HG03095 (cell line): ENCODE measurements around the gene ZBTB46.

Experiments
- ATAC-seq: cut with Tn5 transposase; IDR thresholded peaks from one replicate; pipeline ENCODE4 v1.9.1; 2021; ENCODE audit warnings: moderate library complexity; ENCODE audit not compliant: unreplicated experiment

Gene ZBTB46

DNA sequence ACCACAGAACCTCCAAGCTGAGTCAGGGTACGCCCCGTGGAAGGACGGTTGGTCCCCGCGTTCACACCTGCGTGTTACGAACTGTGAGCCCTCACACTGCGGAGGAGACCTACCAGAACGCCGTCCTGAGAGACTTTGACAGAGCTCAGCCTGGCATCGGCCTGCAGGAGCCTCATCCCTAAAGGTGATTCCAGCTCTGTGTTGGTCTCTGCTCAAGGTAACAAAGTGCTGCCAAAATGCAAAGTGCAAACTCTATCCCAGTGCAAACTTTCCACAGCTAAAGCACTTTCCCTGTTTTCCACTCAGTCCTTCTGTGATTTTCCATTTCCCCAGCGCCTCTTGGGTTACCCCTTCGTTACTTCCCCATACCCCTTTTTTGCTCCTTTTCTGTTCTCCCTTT lies 8.6 kb upstream of the ZBTB46 start:
- ATAC-seq, result no peak

DNA sequence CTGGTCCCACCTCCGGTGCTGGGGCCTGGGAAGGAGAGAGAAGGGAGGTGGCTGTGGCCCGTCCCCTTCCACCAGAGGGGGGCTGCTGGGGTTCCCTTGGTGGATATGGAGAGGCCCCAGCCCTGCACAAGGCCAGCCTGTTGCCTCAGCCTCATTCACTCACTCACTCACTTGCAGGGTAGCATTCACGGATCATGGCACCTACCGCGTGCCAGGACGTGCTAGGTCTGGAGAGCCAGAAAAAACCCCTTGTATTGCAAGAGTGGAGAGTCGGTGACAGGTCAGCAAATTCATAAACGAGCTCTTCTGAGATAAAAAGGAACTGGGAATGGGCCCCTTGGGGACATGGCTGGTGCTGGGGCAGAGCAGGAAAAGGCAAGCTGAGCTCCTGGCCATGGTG lies 6.4 kb upstream of the ZBTB46 start:
- ATAC-seq, result no peak

DNA sequence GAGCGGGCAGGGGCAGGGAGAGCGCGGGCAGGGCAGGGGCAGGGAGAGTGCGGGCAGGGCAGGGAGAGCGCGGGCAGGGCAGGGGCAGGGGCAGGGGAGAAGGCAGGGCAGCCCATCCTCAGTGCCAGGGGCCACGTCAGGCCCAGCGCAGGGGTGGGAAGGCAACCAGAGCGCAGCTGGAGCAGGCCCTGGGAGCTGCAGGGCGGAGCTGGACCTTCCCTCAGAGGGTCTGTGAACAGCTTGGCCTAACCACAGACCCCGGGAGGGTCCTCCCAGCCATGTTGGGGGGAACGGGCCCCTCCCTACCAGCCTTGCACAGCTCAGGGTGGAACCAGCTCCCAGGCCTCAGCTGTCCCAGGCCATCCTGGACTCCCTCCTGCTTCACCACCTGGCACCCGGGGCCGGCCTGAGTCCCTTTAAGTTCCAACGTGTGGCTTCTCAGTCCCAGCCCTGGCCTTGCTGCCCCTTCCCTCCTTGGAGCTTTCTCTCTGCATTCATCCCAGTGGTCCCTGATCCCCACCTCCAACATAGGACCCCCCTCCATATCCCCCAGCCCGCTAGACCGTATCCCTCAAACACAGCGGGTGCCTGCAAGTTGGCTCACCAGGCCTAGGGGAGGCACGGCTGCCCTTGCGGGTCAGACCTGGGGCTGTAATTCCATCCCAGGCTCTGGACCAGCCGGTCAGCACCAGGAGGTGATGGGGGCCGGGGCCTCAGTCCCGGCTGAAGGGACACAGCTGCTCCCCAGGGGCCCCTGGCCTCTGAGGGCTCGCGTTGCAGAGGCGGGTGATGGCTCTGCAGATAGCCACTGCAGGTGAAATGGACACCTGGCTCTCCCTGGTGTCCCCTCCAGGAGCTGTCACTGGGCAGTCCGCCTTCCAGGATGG lies 5.6 kb upstream of the ZBTB46 start:
- no peak for ATAC-seq

DNA sequence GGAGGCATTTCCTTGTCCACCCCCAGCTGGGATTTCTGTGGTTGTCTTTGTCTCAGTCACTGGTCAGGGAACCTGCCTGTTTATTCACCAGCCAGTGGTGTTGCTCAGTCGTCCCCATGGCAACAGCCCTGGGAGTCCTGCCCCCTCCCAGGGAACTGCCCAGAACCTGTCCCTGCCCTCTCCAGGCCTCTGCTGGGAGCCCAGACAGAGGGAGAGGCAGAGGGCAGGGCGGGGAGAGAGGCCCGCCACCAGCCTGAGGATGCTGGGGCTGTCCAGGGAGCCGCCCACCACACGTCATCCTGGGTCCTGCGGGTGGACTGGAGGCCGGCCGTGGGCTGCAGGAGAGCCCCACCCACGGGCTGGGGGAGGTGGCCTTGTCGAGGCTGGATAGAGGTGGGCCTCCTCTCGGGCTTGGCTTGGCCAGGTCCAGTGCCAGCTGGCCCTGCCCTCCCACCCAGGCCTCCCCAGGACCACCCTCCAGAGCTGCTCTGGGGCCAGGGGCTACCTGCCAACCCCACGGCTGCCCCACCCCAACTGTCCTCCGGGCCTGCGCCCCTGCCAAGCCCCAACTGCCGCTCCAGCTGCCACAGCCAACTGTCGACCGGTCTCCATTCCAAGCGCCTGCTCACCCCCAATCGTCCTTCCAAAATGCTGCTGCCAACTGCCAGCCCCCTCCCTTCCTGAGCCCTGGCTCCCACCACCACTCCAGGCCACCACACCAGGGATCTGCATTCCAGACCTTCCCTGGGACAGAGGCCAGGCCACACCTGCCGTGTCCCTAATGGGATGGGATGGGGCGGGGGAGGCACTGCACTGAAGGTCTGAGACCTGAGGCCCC lies 4.2 kb upstream of the ZBTB46 start:
- no peak for ATAC-seq

DNA sequence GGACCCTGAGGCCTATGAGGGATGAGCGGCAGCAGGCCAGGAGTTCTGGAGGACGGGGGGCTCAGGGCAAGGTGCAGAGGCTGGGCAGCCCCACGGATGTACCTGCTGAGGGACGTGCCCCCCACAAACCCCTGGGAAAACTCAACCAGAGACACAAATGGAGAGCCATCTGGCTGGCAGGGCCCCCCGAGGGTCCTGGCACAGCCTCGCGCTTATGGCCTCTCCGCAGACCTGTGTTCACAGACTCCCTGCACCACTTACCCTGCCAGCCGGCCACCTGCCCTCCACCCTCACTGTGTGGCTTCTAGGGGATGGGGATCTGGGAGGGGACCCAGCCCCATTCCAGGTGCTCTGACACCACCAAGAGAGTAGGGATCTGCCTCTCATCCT lies 3.4 kb upstream of the ZBTB46 start:
- no peak for ATAC-seq

DNA sequence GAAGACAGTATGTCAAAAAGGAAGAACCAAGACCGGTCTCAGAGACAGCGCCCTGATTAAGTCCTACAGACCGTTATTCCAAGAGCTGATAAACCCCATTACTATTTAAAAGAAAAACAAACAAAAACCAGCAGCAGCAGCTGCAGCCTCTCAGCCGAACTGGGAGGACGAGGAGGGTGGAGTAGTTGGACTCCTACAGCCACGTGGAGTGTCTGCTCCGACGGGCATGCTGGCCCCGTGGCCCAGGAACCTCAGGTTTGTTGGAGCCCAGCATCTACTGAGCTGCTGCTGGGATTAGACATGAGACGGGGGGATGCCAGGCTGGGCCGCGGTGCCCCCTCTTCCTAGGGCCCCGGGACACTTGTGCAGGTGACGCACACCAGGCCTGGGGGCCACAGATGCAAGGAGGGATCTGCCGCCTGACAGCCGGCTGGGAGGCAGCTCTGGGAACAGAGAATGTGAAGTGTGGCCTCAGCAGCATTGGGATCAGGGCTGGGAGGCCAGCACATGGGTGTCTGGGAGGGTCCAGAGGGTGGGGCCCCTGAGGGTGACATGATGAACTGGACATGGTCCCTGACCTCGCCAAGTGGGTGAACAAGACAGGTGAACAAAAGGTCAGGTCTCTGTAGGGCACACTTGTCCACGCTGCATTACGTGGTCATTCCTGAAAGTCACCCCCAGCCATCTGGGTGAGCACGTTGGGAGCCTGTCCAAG lies 2.9 kb upstream of the ZBTB46 start:
- no peak for ATAC-seq

DNA sequence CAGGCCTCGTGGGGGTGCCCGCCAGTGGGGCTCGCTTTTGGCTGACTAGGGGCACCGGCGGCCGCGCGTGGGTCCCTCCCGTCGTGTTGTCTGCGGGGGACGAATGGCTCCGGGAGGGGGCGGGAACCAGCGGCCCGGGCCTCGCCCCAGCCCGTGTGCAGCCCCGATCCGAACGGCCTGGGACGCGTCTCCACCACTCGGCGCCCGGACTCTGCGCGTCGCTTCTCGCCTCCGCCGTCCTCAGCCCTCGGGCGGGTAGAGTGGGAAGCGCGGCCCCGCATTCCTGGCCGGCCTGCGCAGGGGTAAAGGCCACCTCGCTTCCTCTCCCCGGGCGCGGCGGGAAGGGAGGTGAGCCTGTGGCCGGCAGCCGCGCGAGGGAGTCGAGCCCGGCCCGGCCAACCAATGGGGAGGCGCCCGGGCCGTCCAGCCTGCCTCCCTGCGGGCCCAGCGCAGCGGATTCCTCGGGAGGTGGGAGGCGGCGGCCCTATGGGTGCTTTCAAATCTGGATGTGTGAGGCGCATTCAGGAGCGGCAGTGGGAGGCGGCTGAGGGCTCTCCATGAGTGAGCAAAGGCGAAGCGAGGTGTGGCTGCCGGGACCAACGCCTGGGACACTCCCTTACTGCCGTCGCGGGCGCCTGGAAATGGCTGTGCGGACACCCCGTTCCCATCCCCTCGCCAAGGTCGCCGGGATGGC lies 1.1 kb upstream of the ZBTB46 start:
- ATAC-seq, result no peak

DNA sequence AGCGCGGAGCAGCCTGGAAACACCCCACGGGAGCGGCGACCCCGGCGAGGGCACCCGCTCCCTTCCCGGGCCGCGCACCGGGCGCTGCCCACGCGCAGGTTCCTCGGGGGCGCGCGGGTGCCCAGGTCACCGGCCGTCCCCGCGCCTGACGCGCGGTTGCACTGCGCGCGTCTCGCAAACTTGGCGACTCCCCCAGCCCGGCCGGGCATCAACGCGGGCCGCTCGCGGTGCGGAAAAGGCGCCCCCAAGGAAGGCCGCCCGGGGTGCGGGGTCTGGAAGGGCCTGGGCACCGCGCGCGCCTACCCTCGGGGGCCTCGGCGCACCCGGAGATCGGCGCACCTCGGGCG lies 555 bp upstream of the ZBTB46 start:
- no peak for ATAC-seq

DNA sequence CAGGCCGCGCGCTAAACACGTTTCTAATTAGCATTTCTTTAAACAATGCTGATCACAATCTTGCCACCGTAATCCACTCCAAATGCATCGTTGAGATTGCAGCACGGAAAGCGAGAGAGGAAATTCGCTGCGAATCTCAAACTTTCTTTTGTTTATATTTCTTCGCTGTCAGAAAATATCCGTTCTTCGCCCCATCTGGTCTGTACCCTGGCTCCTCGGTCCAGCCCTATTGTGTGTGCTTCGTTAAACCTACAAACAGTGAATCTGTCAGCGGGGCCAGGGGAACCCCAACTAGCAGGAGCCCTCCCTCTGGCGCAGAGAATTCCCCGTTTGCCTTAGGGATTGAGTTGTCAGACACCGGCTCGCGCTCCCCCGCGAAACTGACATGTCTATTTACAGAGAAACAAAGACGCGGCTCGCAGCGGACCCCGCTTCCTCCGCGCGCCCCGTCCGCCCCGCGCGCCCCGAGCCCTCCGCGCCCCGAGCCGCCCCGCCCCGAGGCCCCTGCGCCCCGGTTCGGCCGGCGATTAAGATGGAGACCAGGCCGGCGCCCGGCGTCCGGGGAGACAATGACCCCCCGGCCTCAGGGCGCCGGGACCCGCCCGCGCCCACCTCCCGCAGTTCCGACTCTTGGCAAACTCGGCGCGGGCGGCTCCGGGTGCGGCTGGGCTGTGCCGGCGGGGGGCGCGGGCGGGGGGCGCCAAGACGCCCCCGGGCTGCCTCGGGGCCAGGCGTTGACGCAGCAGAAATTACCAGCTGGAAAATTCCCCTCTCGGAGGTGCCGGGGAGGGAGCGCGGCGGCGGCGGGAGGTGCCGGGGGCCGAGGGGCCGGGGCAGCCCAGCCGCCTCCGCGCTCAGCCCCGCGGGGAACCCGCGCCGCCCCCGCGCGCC lies 874 bp downstream of the ZBTB46 start:
- ATAC-seq, result no peak

DNA sequence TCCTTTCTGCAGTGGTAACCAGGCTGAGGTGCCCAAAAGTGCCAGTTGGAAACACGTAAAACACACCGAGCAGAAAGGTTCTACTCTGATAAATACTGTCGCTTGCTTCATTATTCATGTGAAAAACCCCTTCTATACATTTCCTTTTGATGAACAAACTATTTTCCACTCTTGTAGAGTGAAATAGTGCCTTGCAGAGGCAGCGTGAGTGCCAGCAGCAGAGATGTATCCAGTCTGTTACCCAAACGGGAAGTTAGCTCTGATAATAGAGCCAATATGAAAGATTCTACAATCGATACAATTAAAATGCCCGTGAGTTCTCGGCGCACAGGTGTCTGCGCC lies 1.5 kb downstream of the ZBTB46 start:
- ATAC-seq, result no peak

DNA sequence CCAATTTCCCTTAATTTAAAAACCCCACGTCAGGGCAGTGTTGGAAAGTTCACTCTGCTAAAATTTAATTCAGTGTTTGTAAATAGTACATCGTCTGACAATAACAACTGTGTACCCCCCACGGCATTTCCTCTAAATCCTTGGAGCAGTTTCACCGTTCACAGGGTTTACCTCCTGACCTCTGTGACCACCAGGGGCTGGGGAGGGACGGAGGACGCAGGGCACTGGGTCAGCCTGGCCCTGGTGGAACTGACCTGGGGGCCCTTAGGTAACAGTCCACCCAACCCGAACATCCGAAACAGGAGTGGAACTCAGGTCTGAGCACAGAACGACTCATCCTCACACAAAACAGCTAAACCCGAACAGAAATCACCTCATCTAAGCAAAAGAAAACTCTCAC lies 2.1 kb downstream of the ZBTB46 start:
- ATAC-seq, result no peak

DNA sequence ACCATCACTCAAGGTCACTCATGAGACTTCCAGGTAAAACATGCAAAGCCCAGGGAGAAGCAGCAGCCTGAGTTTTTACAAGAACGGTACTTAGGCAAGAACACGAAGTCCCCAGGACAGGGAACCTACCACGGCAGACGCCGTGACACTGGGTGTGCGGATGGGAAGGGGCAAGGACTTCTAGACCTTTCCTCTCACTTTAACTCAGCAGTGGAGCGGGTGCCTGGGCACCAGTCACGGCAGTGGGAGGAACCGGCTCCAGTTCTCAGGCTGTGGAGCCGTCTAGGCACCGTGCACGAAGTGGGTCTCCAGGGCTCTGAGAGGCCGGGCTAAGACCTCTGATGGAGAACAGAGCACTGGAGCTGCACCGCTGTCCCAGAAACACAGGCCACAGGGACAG lies 2.5 kb downstream of the ZBTB46 start:
- no peak for ATAC-seq

DNA sequence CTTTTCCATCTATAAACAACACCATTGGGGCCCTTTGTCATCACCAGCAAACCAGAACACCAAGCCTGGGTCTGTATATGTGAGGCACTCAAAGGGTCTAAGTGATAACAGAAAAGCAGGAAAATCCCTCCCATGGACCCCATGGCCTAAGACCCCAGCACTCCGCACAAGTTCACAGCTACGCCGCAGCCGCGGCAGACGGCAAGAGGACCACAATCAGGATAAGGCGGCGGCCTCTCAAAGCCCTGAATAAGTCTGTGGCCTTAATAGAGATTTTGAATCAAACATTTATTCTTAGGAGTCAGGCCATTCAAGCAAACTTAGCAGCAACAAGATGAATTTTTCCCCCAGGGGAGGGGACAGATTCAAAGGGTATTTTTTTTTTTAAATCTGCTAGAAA lies 2.9 kb downstream of the ZBTB46 start:
- no peak for ATAC-seq

DNA sequence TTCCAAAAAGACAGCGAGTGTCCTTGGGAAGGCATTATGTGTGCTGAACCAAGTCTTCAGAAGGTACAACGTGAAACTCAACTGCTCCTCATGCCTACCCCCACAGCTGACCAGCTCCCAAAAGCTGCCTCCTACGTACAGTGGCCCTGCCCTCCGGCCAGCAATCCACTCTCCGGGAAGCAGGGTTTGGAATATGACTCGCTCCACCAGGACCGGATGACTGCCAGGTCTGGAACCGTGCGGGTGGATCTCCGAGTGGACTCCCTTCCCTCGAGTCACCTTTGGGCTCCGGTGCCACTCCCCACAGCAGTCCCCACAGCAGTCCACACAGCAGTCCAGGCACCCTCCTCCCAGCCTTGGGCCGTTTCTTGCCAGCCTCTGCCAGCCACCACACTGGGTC lies 4.3 kb downstream of the ZBTB46 start:
- no peak for ATAC-seq

DNA sequence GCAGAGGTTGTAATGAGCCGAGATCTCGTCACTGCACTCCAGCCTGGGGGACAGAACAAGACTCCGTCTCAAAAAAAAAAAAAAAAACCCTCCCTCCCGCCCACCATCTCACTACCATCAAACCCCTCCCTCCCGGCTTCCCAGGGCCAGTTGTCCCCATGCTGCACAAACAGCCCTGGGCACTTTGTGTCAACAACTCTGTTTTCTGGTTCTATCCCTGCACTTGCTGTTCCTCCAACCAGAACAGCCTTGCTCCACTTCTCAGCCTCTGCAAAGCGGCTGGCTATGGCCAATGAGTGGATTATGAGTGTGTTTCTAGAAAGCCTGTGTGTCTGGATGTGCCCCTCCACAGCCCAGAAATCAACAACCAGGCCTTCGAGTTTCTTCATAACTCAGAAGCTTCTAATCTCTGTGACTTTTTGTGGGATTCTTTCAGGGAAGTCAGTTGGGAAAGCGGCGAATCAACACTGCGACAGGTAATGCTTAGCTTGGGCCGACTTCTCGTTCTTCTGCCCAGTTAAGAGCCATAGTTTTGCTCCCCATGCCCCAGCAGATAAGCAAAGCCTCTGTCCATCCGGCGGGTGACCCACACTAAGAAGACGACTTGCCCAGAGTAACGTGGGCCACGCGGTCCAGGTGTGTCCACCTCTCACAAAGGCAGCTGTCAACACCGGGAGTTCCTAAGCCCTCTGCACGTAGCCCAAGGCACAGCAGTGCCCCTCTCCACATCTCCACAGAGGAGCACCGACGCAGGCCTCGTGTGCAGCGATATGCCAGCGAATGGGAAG lies 5.5 kb downstream of the ZBTB46 start:
- no peak for ATAC-seq

DNA sequence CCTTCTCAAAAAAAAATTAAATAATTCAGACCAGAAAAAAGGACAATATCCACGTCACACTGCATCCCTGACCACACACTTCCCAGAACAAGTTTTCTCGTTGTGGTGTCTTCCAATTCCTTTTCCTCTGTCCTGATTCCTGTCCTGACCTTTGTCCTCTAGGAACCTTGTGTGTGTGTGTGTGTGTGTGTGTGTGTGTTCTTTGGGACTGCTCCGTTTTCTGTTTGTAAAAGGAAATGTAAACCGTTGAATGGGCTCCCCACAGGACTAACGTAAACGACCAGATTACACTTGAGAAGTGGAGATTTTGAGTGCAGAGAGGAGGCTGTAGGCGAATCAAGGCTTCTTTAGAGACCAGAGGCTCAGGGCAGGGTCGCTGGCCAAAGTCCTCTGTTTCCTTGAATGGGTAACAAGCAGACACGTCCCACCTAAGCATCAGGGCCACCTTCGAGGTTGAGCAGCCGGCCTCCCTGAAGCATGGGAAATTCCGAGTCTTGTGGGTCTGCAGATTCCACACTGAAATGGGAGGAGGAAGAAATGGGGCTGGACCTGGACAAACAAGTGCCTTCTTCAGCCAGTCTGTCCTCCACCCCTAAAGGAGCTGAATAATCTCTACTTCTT lies 7.3 kb downstream of the ZBTB46 start:
- no peak for ATAC-seq

DNA sequence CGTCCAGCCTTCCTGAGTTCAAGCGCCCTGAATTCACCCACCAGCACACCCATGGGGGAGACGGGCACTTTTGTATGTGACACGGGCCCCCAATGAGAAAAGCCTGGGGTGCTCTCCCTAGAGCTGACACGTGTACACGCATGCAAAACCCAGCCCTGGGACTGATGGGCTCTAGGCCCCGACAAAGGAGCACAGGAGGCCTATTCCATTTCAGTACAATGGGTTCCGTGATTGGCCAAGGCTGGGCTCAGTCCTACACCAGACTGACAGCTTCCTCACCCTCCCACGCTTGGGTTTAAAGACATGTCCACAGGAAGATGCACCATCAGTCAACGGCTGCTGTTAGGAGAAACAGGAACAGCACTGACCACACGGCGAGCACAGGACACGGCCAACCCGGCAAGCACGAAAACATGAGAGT lies 8.8 kb downstream of the ZBTB46 start:
- no peak for ATAC-seq

DNA sequence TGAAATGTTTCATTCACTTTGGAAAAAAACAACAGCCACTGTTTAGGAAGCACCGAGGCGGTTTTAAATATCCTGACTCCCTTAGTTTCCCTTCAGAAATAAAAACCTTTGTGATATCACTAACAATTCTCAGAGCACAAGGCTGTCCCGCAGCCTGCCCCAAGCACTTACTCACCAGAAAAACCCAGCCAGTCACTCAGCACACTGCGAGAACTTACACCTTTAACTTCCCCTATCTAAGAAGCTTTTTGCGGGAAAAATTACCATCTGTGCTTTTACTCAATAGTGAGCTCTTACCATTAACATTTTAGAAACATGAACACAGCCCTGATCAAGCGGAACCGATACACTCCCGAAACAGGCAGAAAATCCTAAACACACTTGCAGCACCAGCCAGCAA lies 9.3 kb downstream of the ZBTB46 start:
- ATAC-seq, result no peak
